Mesenchymal stem cell (in vitro differentiated cells and primary cell): Measurements from ENCODE around the gene ADAD2.

Experiments
- DNase-seq: peaks from one replicate; pipeline ENCODE4 v3.0.0-alpha.2; 2013
- H2AFZ ChIP-seq: one replicate; pipeline ENCODE4 v1.6.1; 2013; ENCODE audit warnings: low read depth, mild to moderate bottlenecking, control low read depth, inconsistent platforms, low read length, moderate library complexity
- H2AK5ac ChIP-seq: 2 replicates; pipeline ENCODE4 v1.6.1; 2013; ENCODE audit warnings: low read length, moderate library complexity, mild to moderate bottlenecking, inconsistent platforms; ENCODE audit not compliant: severe bottlenecking
- H2BK120ac ChIP-seq: one replicate; pipeline ENCODE4 v1.6.1; 2013; ENCODE audit warnings: low read depth, mild to moderate bottlenecking, inconsistent platforms, low read length, moderate library complexity
- H2BK12ac ChIP-seq, 2 experiments: one replicate each; pipeline ENCODE4 v1.6.1; 2013; ENCODE audit warnings: inconsistent platforms in 2 of 2, low read length in 2 of 2, mild to moderate bottlenecking in 2 of 2, moderate library complexity in 2 of 2, control low read depth in 1 of 2
- H2BK15ac ChIP-seq: one replicate; pipeline ENCODE4 v1.6.1; 2013; ENCODE audit warnings: mild to moderate bottlenecking, low read depth, inconsistent platforms; ENCODE audit not compliant: poor library complexity, severe bottlenecking
- H2BK5ac ChIP-seq: 2 replicates; pipeline ENCODE4 v1.6.1; 2013; ENCODE audit warnings: low read depth, mild to moderate bottlenecking, low read length, control low read depth, inconsistent platforms; ENCODE audit not compliant: poor library complexity, severe bottlenecking
- H3K14ac ChIP-seq, 2 experiments: one replicate each; pipeline ENCODE4 v1.6.1; 2013; ENCODE audit warnings: inconsistent platforms in 2 of 2, low read length in 2 of 2, control low read depth in 1 of 2, mild to moderate bottlenecking in 1 of 2, moderate library complexity in 1 of 2
- H3K18ac ChIP-seq, 2 experiments: one replicate each; pipeline ENCODE4 v1.6.1; 2013; ENCODE audit warnings: inconsistent platforms in 2 of 2, low read length in 2 of 2, control low read depth in 1 of 2, low read depth in 1 of 2, mild to moderate bottlenecking in 1 of 2
- H3K23ac ChIP-seq, 2 experiments: one replicate each; pipeline ENCODE4 v1.6.1; 2013; ENCODE audit warnings: inconsistent platforms in 2 of 2, low read length in 2 of 2, mild to moderate bottlenecking in 2 of 2, moderate library complexity in 2 of 2, control low read depth in 1 of 2
- H3K27ac ChIP-seq: 2 replicates; pipeline ENCODE4 v1.5.1; 2013; ENCODE audit warnings: mild to moderate bottlenecking, moderate library complexity, low read length, control low read depth, inconsistent platforms; ENCODE audit not compliant: poor library complexity, severe bottlenecking
- H3K27me3 ChIP-seq, 2 experiments: 2 replicates each; pipeline versions ENCODE4 v1.6.1 to v1.7.0; 2013; ENCODE audit warnings: low read length in 2 of 2, mild to moderate bottlenecking in 2 of 2, moderate library complexity in 2 of 2, control low read depth in 1 of 2, inconsistent platforms in 1 of 2; ENCODE audit not compliant: control insufficient read depth in 1 of 2, insufficient read depth in 1 of 2
- H3K36me3 ChIP-seq, 2 experiments: 2 replicates each; pipeline versions ENCODE4 v1.6.1 to v1.7.0; 2013; ENCODE audit warnings: low read length in 2 of 2, control low read depth in 1 of 2, inconsistent platforms in 1 of 2, low read depth in 1 of 2, mild to moderate bottlenecking in 1 of 2; ENCODE audit not compliant: insufficient read depth in 2 of 2, control insufficient read depth in 1 of 2
- H3K4ac ChIP-seq, 2 experiments: one replicate each; pipeline ENCODE4 v1.6.1; 2013; ENCODE audit warnings: inconsistent platforms in 2 of 2, low read length in 2 of 2, mild to moderate bottlenecking in 2 of 2, moderate library complexity in 2 of 2, control low read depth in 1 of 2, low read depth in 1 of 2
- H3K4me1 ChIP-seq: 2 replicates; pipeline ENCODE4 v1.6.1; 2013; ENCODE audit warnings: low read depth, low read length, control low read depth; ENCODE audit not compliant: control insufficient read depth, insufficient read depth
- H3K4me2 ChIP-seq: 2 replicates; pipeline ENCODE4 v1.6.1; 2013; ENCODE audit warnings: low read length, mild to moderate bottlenecking, inconsistent platforms; ENCODE audit not compliant: poor library complexity, severe bottlenecking
- H3K4me3 ChIP-seq, 2 experiments: 2 replicates each; pipeline versions ENCODE4 v1.5.1 to v1.7.0; 2013; ENCODE audit warnings: low read length in 2 of 2, mild to moderate bottlenecking in 2 of 2, control low read depth in 1 of 2, low read depth in 1 of 2; ENCODE audit not compliant: insufficient read depth in 1 of 2
- H3K79me1 ChIP-seq: replicated peaks from 2 replicates; pipeline ENCODE4 v1.6.1; 2013; ENCODE audit warnings: mild to moderate bottlenecking, control low read depth, low read length, inconsistent platforms; ENCODE audit not compliant: poor library complexity, severe bottlenecking
- H3K9ac ChIP-seq: 2 replicates; pipeline ENCODE4 v1.7.0; 2013; ENCODE audit warnings: mild to moderate bottlenecking, low read length, moderate library complexity
- H3K9me3 ChIP-seq: 2 replicates; pipeline ENCODE4 v1.7.0; 2013; ENCODE audit warnings: mild to moderate bottlenecking, low read length; ENCODE audit not compliant: control insufficient read depth
- H4K8ac ChIP-seq: one replicate; pipeline ENCODE4 v1.6.1; 2013; ENCODE audit warnings: inconsistent platforms, mild to moderate bottlenecking, low read length, moderate library complexity
- H4K91ac ChIP-seq: one replicate; pipeline ENCODE4 v1.6.1; 2013; ENCODE audit warnings: mild to moderate bottlenecking, low read length, inconsistent platforms
- WGBS: methylation state at CpG from one replicate; pipeline ENCODE4 v1.1.7; 2013; ENCODE audit warnings: mixed read lengths; 5-methylcytosine and 5-hydroxymethylcytosine counted together

Gene ADAD2

GRCh38 chr16:84195201-84196093 is 4.5 kb downstream of the ADAD2 start:
- Histone ChIP-seq H3K27me3 (peaks cover 32 to 64% of the 10 kb centered on the region in 2 experiments), H2AFZ (no peak overlapping the region), H2BK5ac (no peak overlapping the region), H3K9me3 (no peaks in the 10 kb centered on the region), H2AK5ac (no peak overlapping the region), H3K18ac (no peak overlapping the region), H2BK12ac (no peak overlapping the region), H3K23ac (peak overlapping the region in 1 of 2 experiments; percentile 23), H3K4me3 (peak overlapping the region in 1 of 2 experiments; percentile 20), H4K91ac (peak overlapping the region; percentile 9), H3K79me1 (no peaks in the 10 kb centered on the region), H3K4ac (no peak overlapping the region), H4K8ac (no peak overlapping the region), H2BK120ac (no peak overlapping the region), H3K4me1 (peaks cover 8% of the 10 kb centered on the region), H2BK15ac (no peak overlapping the region), H3K4me2 (no peak overlapping the region), H3K27ac (no peak overlapping the region), H3K36me3 (peaks cover 0 to 2% of the 10 kb centered on the region in 2 experiments), H3K9ac (no peak overlapping the region), H3K14ac (no peak overlapping the region)
- 88% methylated on average over 36 of the region's 38 CpGs for WGBS
- DNase-seq = no peak

DNA sequence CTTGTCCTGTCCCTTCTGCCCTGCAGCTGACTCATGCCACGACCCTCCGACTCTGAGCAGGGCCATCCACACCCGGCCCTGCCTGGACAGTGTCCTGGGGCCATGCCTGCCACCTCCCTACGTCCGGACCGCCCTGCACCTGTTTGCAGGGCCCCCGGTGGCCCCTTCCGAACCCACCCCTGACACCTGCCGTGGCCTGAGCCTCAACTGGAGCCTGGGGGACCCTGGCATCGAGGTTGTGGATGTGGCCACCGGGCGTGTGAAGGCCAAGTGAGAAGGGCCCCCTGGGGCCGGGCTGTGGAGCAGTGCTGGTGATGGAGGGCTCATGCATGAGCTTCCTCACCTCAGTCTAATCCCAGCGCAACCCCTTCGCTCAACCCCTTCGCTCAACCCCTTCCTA is 5.1 kb downstream of the ADAD2 start:
- no peak overlapping the region for H2BK15ac ChIP-seq

GRCh38 chr16:84196727-84197394 is 5.9 kb downstream of the ADAD2 start:
- no peaks in the 10 kb centered on the region for H3K36me3 ChIP-seq
- H2AK5ac ChIP-seq = no peak overlapping the region
- no peak overlapping the region for H2BK120ac ChIP-seq
- peaks cover 32 to 73% of the 10 kb centered on the region in 2 experiments for H3K27me3 ChIP-seq
- H3K14ac ChIP-seq = no peak overlapping the region
- no peak overlapping the region for H3K9ac ChIP-seq
- no peaks in the 10 kb centered on the region for H3K9me3 ChIP-seq
- no peak overlapping the region for H2BK5ac ChIP-seq
- H3K18ac ChIP-seq = no peak overlapping the region
- no peak overlapping the region for H2AFZ ChIP-seq
- no peak for DNase-seq
- no peak overlapping the region for H3K27ac ChIP-seq
- no peaks in the 10 kb centered on the region for H3K79me1 ChIP-seq
- H3K4me1 ChIP-seq = peaks cover 7% of the 10 kb centered on the region
- no peak overlapping the region for H3K4ac ChIP-seq
- 87% methylated on average over 16 of the region's 16 CpGs for WGBS
- H4K91ac ChIP-seq = no peak overlapping the region
- H2BK15ac ChIP-seq = no peak overlapping the region
- no peak overlapping the region for H2BK12ac ChIP-seq
- no peak overlapping the region for H3K4me3 ChIP-seq
- no peak overlapping the region for H4K8ac ChIP-seq
- H3K23ac ChIP-seq = no peak overlapping the region
- no peak overlapping the region for H3K4me2 ChIP-seq

More for the DNA sequence above, 5.1 kb downstream of the ADAD2 start:
- Histone ChIP-seq H3K23ac (no peak overlapping the region), H3K18ac (no peak overlapping the region), H4K8ac (no peak overlapping the region), H2BK5ac (no peak overlapping the region), H3K9me3 (no peaks in the 10 kb centered on the region), H3K9ac (no peak overlapping the region), H3K27ac (no peak overlapping the region), H3K4ac (no peak overlapping the region), H2BK12ac (no peak overlapping the region), H2AK5ac (no peak overlapping the region), H4K91ac (no peak overlapping the region), H3K27me3 (peaks cover 32 to 65% of the 10 kb centered on the region in 2 experiments), H3K79me1 (no peaks in the 10 kb centered on the region), H2AFZ (no peak overlapping the region), H3K4me2 (no peak overlapping the region), H3K4me3 (peak overlapping the region in 1 of 2 experiments; percentile 20), H3K36me3 (no peaks in the 10 kb centered on the region), H2BK120ac (no peak overlapping the region), H3K14ac (no peak overlapping the region), H3K4me1 (peaks cover 8% of the 10 kb centered on the region)
- DNase-seq = no peak
- 85% methylated on average over 13 of the region's 16 CpGs for WGBS

GRCh38 chr16:84197466-84198128 is 6.6 kb downstream of the ADAD2 start:
- 94% methylated on average over 14 of the region's 14 CpGs for WGBS

More at GRCh38 chr16:84197466-84198128, 6.6 kb downstream of the ADAD2 start:
- no peak overlapping the region for H2BK120ac ChIP-seq
- H3K4me1 ChIP-seq = peaks cover 7% of the 10 kb centered on the region
- no peak overlapping the region for H3K23ac ChIP-seq
- no peaks in the 10 kb centered on the region for H3K79me1 ChIP-seq
- H3K27ac ChIP-seq = no peak overlapping the region
- no peak overlapping the region for H3K9ac ChIP-seq
- H3K4ac ChIP-seq = no peak overlapping the region
- no peak overlapping the region for H3K4me3 ChIP-seq
- peak overlapping the region; percentile 40 for H4K91ac ChIP-seq
- peaks cover 32 to 73% of the 10 kb centered on the region in 2 experiments for H3K27me3 ChIP-seq
- H2BK12ac ChIP-seq = peak overlapping the region in 1 of 2 experiments; percentile 12
- no peak overlapping the region for H2AK5ac ChIP-seq
- peak overlapping the region in 1 of 2 experiments; percentile 46 for H3K14ac ChIP-seq
- H2BK5ac ChIP-seq = no peak overlapping the region
- no peak overlapping the region for H3K4me2 ChIP-seq
- no peaks in the 10 kb centered on the region for H3K9me3 ChIP-seq
- no peak overlapping the region for H3K18ac ChIP-seq
- no peaks in the 10 kb centered on the region for H3K36me3 ChIP-seq
- H4K8ac ChIP-seq = no peak overlapping the region
- no peak for DNase-seq
- no peak overlapping the region for H2AFZ ChIP-seq
- H2BK15ac ChIP-seq = no peak overlapping the region
